Hepatocyte (in vitro differentiated cells): ENCODE results near the gene ALOXE3.

Experiments
- CTCF ChIP-seq: fragments of 200-600 bp; sonication (generic); IDR thresholded peaks from 2 replicates; pipeline ENCODE4 v1.5.1; 2016; ENCODE audit warnings: antibody characterized with exemption, mild to moderate bottlenecking; ENCODE audit not compliant: poor library complexity
- EZH2 ChIP-seq: fragments of 200-600 bp; sonication (generic); IDR thresholded peaks from 2 replicates; pipeline ENCODE4 v1.6.1; 2016; ENCODE audit warnings: antibody characterized with exemption, mild to moderate bottlenecking, borderline replicate concordance
- EZH2phosphoT487 ChIP-seq: fragments of 200-600 bp; sonication (generic); IDR thresholded peaks from one replicate; pipeline ENCODE4 v1.6.1; 2018; ENCODE audit warnings: antibody characterized with exemption, mild to moderate bottlenecking, low read depth, moderate library complexity; ENCODE audit not compliant: unreplicated experiment, severe bottlenecking

GRCh38 chr17:8109661-8110455, 8.5 kb downstream of the ALOXE3 start:
- TF ChIP-seq CTCF (peak; percentile 89), EZH2phosphoT487 (no peak), EZH2 (no peak)
